ENCODE data around the gene TUT1.
"Not testable (repeated sequence)": the region's sequence is repeated elsewhere in the genome, so short reads cannot be mapped to it uniquely, and the experiment has no call there.

- not testable (repeated sequence) for TF ChIP-seq USF1, TEAD4 (CRISPR knock-in tag; IDR thresholded peaks at IDR 0.05)
Observed at GRCh38 chr11:62550478-62550877, 40.8 kb downstream of the TUT1 start.
